AG09319 (cell line): Measurements from ENCODE around the gene MEF2A.

Experiments
- DNase-seq: peaks from one replicate; pipeline ENCODE4 v3.0.0-alpha.2; 2010; ENCODE audit warnings: low read depth; ENCODE audit errors: extremely low read depth
- TF ChIP-seq, protein P1 (sequence below): IDR thresholded peaks from 2 replicates; pipeline ENCODE4 v1.5.1; 2011; ENCODE audit warnings: low read depth, mild to moderate bottlenecking, inconsistent platforms, low read length, moderate library complexity

MEF2A gene

DNA sequence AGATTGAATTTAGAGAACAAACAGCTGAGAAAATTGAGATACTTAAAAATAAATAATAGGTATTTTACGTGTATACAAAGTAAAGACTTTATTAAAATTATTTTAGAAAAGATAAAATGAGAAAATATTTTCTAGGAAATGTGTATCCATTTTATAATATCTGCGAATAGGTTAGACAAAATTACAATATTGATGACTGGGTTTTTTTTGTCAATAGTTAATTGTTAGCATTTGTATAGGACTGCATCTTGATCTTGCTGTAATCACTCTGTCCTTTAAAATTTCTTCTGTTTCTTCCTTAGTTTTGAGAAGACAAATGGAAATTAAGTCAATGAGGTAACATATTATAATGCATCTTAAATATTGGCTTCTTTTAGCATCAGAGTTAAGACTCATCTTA, 50.3 kb downstream of the MEF2A start:
- no peak for DNase-seq

DNA sequence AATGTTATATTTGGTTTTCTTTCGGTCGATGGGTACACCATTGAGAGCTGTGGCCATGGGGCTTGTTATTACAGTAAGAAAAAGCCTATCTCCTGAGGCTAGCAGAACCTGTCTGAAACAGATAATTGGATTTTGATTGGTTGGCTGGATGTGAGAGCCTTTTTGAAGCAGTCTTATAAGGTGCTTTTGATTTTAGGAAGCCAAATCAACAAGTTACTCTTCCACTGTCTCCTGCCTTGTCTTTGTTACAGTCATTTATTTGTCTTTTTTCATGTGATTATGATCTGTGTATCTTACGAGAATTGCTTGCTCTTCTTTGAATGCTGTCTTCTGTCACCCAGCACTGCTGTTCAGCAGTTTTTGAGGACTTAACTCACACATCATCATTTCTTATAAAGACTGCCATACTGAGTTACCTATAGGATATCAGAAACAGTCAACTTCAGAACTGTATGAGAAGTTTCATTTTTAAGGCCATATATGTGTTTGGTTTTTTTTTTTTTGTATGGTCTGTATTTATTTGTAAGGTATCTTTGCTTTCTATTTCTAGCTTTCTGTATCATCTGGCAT, 51.1 kb downstream of the MEF2A start:
- no peak for DNase-seq

More for the DNA sequence above, 50.3 kb downstream of the MEF2A start:
- TF ChIP-seq, protein P1, sequence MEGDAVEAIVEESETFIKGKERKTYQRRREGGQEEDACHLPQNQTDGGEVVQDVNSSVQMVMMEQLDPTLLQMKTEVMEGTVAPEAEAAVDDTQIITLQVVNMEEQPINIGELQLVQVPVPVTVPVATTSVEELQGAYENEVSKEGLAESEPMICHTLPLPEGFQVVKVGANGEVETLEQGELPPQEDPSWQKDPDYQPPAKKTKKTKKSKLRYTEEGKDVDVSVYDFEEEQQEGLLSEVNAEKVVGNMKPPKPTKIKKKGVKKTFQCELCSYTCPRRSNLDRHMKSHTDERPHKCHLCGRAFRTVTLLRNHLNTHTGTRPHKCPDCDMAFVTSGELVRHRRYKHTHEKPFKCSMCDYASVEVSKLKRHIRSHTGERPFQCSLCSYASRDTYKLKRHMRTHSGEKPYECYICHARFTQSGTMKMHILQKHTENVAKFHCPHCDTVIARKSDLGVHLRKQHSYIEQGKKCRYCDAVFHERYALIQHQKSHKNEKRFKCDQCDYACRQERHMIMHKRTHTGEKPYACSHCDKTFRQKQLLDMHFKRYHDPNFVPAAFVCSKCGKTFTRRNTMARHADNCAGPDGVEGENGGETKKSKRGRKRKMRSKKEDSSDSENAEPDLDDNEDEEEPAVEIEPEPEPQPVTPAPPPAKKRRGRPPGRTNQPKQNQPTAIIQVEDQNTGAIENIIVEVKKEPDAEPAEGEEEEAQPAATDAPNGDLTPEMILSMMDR: no peak

DNA sequence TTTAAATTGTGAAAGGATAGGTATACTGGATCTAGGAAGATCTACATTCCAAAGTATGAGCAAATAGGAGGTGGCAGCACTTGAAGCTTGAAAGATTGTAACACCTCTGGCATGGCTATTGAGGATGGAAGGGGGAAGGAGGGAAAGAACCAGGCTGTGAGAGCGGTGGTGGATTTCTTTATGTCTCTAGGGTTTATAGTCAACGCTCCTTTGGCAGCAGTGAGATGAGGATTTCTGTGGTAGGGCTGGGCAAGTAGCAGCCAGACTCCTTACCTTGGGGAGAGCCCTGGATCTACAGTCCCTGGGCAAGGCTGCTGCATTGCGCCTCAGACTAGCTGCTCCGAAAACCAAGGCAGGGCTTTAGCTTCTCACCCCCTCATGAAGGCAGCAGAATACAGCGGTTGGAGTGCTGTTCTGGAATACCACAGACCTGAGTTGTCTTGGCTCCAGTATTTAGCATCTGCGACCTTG, 53.2 kb downstream of the MEF2A start:
- TF ChIP-seq, protein P1: no peak
- no peak for DNase-seq

More for the DNA sequence above, 51.1 kb downstream of the MEF2A start:
- TF ChIP-seq, protein P1: no peak

DNA sequence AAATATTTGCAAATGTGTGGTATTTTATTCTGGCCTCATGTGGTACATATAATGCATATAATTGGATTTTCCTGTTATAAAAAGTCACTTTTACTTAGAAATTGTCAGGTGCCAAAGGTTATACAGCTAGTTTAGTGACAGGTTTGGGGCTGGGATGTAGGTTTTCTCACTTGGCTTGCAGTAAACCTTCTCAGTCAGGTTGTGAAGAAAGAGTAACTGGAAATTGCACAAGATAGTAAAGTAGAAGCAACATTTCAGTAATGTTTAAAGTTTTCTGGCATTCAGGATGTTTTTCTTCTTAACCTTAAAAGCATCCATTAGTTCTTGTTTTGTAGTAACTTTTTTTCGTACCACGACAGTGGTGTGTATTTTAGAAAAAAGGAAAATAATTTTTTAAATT, 53.9 kb downstream of the MEF2A start:
- TF ChIP-seq, protein P1: no peak
- DNase-seq: no peak

DNA sequence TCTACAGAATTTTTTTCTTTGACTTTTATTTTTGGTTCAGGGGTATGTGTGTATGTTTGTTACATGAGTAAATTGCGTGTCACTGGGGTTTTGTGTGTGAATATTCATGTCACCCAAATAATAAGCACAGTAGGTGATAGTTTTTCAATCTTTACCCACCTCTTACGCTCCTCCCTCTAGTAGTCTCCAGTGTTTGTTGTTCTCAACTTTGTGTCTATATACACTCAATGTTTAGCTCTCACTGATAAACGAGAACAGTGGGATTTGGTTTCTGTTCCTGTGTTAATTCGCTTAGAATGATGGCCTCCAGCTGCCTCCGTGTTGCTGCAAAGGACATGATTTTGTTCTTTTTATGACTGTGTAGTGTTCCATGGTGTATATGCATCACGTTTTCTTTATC, 54.4 kb downstream of the MEF2A start:
- TF ChIP-seq, protein P1: no peak
- no peak for DNase-seq

DNA sequence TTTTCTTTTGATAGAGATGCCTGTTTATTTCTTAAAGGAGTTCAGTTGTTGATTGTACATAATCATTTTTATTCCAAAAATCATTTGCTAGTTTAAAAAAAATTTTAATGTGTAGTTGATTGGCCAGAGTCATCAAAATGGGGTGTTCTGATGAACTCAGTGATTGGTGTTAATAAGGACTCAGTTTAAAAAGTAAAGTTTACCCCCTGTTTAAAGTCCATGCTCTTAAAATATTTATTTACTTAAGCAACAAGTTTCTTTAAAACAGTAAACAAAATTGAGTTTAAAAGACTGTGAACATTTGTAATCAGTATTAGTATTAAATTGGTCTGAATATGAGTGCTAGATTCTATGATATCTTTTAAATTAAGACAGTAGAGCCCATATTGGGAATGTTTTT, 56.0 kb downstream of the MEF2A start:
- DNase-seq: no peak
- TF ChIP-seq, protein P1: no peak

DNA sequence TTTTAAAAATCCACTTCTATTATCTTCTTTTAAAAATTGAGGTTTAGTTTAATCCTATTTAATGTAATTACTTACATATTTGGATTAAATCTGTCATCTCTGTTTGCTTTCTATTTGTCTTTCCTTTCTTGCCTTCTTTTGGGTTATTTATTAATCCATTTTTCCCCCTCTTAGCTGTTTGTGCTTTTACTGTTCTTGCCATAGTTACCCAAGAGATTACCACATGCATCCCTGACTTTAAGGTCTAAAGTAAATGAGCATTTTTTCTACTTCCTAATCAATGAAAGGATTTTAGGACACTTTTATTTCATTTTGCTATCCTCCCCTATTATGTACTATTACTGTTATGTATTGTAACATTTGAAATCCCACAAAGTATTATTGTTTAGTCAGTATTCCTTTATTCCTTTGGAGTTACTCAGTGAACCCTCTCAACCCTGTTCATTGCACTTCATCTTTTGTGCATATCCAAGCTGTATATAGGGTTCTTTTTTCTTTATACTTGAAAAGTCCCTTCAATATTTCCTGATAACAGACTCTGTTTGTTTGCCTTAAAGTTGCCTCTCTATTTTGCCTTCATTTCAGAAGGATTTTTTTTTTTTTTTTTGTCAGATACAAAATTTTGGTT, 62.7 kb downstream of the MEF2A start:
- TF ChIP-seq, protein P1: no peak
- DNase-seq: no peak
